ENCODE results near the gene NKAIN4.

- TF ChIP-seq CTCF (IDR thresholded peaks at IDR 0.05; ENCODE audit: low read depth, low read length, poor library complexity, severe bottlenecking) (no peak), EZH2phosphoT487 (IDR thresholded peaks at IDR 0.05; ENCODE audit: borderline replicate concordance, low read length) (no peak)
Observed at GRCh38 chr20:63247671-63248228, 6.5 kb downstream of the NKAIN4 start.

All from DOHH2 (cell line).